SK-N-SH (cell line): ENCODE results near the gene FCRL3. TPM values are rescaled to one million over a fixed set of nuclear protein-coding genes. Genes with fewer than 3 reads are reported as not detected.

Source experiments
- CTCF ChIA-PET: fragments of 300-600, 350-600 bp; formaldehyde crosslinking; extraction: SDS; loops from one replicate; lab custom pipeline; 2021; lab: Yijun Ruan, JAX
- POLR2A ChIA-PET: fragments of 350-600 bp; sonication (Branson Sonifier 250); formaldehyde crosslinking; extraction: SDS; loops from one replicate; lab custom pipeline; 2020; ENCODE audit warnings: antibody characterized with exemption, inconsistent platforms; lab: Yijun Ruan, JAX
- DNase-seq: peaks from one replicate; pipeline ENCODE4 v3.0.0; 2012
- H2AFZ ChIP-seq: fragments of 200-600 bp; sonication (generic); 2 replicates; pipeline ENCODE4 v1.8.1; 2016; ENCODE audit warnings: antibody characterized with exemption, mild to moderate bottlenecking, low read depth
- H3F3A ChIP-seq: fragments of 200-600 bp; sonication (generic); replicated peaks from 2 replicates; pipeline ENCODE3; 2016; ENCODE audit warnings: antibody characterized with exemption, mild to moderate bottlenecking; ENCODE audit not compliant: insufficient read depth
- H3K27ac ChIP-seq, 2 experiments: fragments of 200-500 bp in 1 of 2; fragments of 200-600 bp in 1 of 2; sonication (Bioruptor generic) in 1 of 2; sonication (generic), shearing (Covaris generic) in 1 of 2; 2 replicates each; pipeline versions ENCODE4 v1.5.1 to v1.6.1; 2014 to 2016; ENCODE audit warnings: low read depth in 2 of 2, inconsistent platforms in 1 of 2, low read length in 1 of 2, mild to moderate bottlenecking in 1 of 2, mixed read lengths in 1 of 2
- H3K27me3 ChIP-seq: fragments of 200-600 bp; sonication (generic), shearing (Covaris generic); 2 replicates; pipeline ENCODE4 v1.6.1; 2016; ENCODE audit warnings: mixed run types; ENCODE audit not compliant: insufficient read depth
- H3K36me3 ChIP-seq, 2 experiments: fragments of 200-500 bp in 1 of 2; fragments of 200-600 bp in 1 of 2; sonication (Bioruptor generic) in 1 of 2; sonication (generic) in 1 of 2; replicated peaks in 1 of 2; 2 replicates each; pipeline versions ENCODE3 to v1.5.1; 2014 to 2016; ENCODE audit warnings: low read length in 1 of 2, mild to moderate bottlenecking in 1 of 2; ENCODE audit not compliant: insufficient read depth in 2 of 2, control insufficient read depth in 1 of 2
- H3K4me1 ChIP-seq, 2 experiments: fragments of 200-500 bp in 1 of 2; fragments of 200-600 bp in 1 of 2; sonication (Bioruptor generic) in 1 of 2; sonication (generic), shearing (Covaris generic) in 1 of 2; 2 replicates each; pipeline versions ENCODE4 v1.5.1 to v1.6.1; 2014 to 2016; ENCODE audit warnings: low read depth in 1 of 2, low read length in 1 of 2, mixed run types in 1 of 2; ENCODE audit not compliant: insufficient read depth in 2 of 2, control insufficient read depth in 1 of 2
- H3K4me2 ChIP-seq: fragments of 200-600 bp; sonication (generic), shearing (Covaris generic); 2 replicates; pipeline ENCODE4 v1.6.1; 2017; ENCODE audit warnings: mixed run types
- H3K4me3 ChIP-seq, 2 experiments: fragments of 200-500 bp in 1 of 2; fragments of 200-600 bp in 1 of 2; sonication (Bioruptor generic) in 1 of 2; sonication (generic), shearing (Covaris generic) in 1 of 2; 2 replicates each; pipeline versions ENCODE4 v1.5.1 to v1.8.1; 2014 to 2016; ENCODE audit warnings: low read depth in 2 of 2, inconsistent platforms in 1 of 2, low read length in 1 of 2, mild to moderate bottlenecking in 1 of 2, mixed read lengths in 1 of 2, moderate library complexity in 1 of 2
- H3K79me2 ChIP-seq: fragments of 200-600 bp; sonication (generic); 2 replicates; pipeline ENCODE4 v1.8.1; 2017; ENCODE audit warnings: mild to moderate bottlenecking; ENCODE audit not compliant: insufficient read depth
- H3K9ac ChIP-seq: fragments of 200-600 bp; sonication (generic); 2 replicates; pipeline ENCODE4 v1.6.1; 2017; ENCODE audit warnings: mixed run types
- H3K9me2 ChIP-seq: fragments of 200-600 bp; sonication (generic); 2 replicates; pipeline ENCODE4 v1.6.1; 2017; ENCODE audit warnings: mixed run types
- H3K9me3 ChIP-seq: fragments of 200-600 bp; sonication (generic); 2 replicates; pipeline ENCODE4 v1.6.1; 2017; ENCODE audit warnings: mixed run types, mild to moderate bottlenecking, moderate library complexity
- H4K20me1 ChIP-seq: fragments of 200-600 bp; sonication (generic); 2 replicates; pipeline ENCODE4 v1.6.1; 2017; ENCODE audit warnings: mild to moderate bottlenecking, mixed run types; ENCODE audit not compliant: insufficient read depth
- EP300 ChIP-seq, 2 experiments: IDR thresholded peaks; 2 replicates each; pipeline versions ENCODE4 v1.4.0 to v1.6.1; 2012; ENCODE audit warnings: borderline replicate concordance in 1 of 2, low read depth in 1 of 2, low read length in 1 of 2
- GATA2 ChIP-seq: sonication (generic); formaldehyde crosslinking; IDR thresholded peaks from 2 replicates; pipeline ENCODE4 v1.5.0; 2020; ENCODE audit warnings: mild to moderate bottlenecking, missing genetic modification reagents
- JUND ChIP-seq: IDR thresholded peaks from 2 replicates; pipeline ENCODE4 v1.4.0; 2012
- PBX3 ChIP-seq: IDR thresholded peaks from 2 replicates; pipeline ENCODE4; 2012
- RCOR1 ChIP-seq: fragments of 150-350 bp; IDR thresholded peaks from 2 replicates; pipeline ENCODE4 v1.6.1; 2017; ENCODE audit warnings: antibody characterized with exemption, low read length
- SMC3 ChIP-seq: IDR thresholded peaks from 2 replicates; pipeline ENCODE4 v1.6.1; 2012; ENCODE audit warnings: low read depth, low read length, improper control_type of control experiment
- TCF12 ChIP-seq: IDR thresholded peaks from 2 replicates; pipeline ENCODE4 v1.4.0; 2012
- USF1 ChIP-seq: IDR thresholded peaks from 2 replicates; pipeline ENCODE4 v1.4.0; 2012; ENCODE audit warnings: low read depth, borderline replicate concordance
- ZBTB33 ChIP-seq: IDR thresholded peaks from 2 replicates; pipeline ENCODE4 v1.4.0; 2012; ENCODE audit warnings: low read depth, borderline replicate concordance
- WGBS: methylation state at CpG from one replicate; pipeline ENCODE4 v1.1.6; 2017; ENCODE audit warnings: low lambda C conversion rate; 5-methylcytosine and 5-hydroxymethylcytosine counted together
- polyA plus RNA-seq, 3 experiments: library from polyadenylated mRNA; depleted of rRNA; stranded (reverse); fragments of >200 nt; gene quantifications; 2 replicates each; pipeline ENCODE4 v1.2.3, GENCODE V29; 2012

Gene FCRL3
- polyA plus RNA-seq, 1 of the 3 experiments (the other 2 are of a cell fraction), result not detected

- no peaks in the 10 kb centered on the region for H3K9me2 ChIP-seq
- DNase-seq, result no peak
- CTCF ChIA-PET, result no interaction called here
- peaks cover 6% of the 10 kb centered on the region; the same call in 1 of the 2 replicates for H3K27me3 ChIP-seq
- H3K4me3 ChIP-seq, result no peak overlapping the region
- no peaks in the 10 kb centered on the region for H3K36me3 ChIP-seq
- no peaks in the 10 kb centered on the region for H4K20me1 ChIP-seq
- H3K27ac ChIP-seq, result no peak overlapping the region
- 4% methylated on average over 5 of the region's 5 CpGs for WGBS
- no peaks in the 10 kb centered on the region for H3K9me3 ChIP-seq
- no peaks in the 10 kb centered on the region for H3F3A ChIP-seq
- no peak overlapping the region for H2AFZ ChIP-seq
- no peak overlapping the region for H3K9ac ChIP-seq
- H3K79me2 ChIP-seq, result no peaks in the 10 kb centered on the region
- TF ChIP-seq RCOR1 (no peak), ZBTB33 (no peak), JUND (no peak), EP300 (IDR thresholded peaks at IDR 0.05; ENCODE audit: borderline replicate concordance in 1 of 2, low read depth in 1 of 2, low read length in 1 of 2) (no peak)
- TF ChIP-seq, all 33 proteins: peak for 0
- Histone ChIP-seq H3K4me2 (no peak overlapping the region), H3K4me1 (no peaks in the 10 kb centered on the region)
- POLR2A ChIA-PET, result no interaction called here
Observed at GRCh38 chr1:157702308-157702825, 1.8 kb upstream of the FCRL3 start.

GRCh38 chr1:157700305-157700704 is 264 bp downstream of the FCRL3 start:
- H2AFZ ChIP-seq, result no peak overlapping the region
- H3K27me3 ChIP-seq, result peaks cover 6% of the 10 kb centered on the region; the same call in 1 of the 2 replicates
- WGBS, result 0% methylated on average over 5 of the region's 5 CpGs
- H3K9ac ChIP-seq, result no peak overlapping the region
- H3K79me2 ChIP-seq, result no peaks in the 10 kb centered on the region
- H3K4me3 ChIP-seq, result no peak overlapping the region
- H3K4me2 ChIP-seq, result no peak overlapping the region
- CTCF ChIA-PET, result interaction anchor here (1.5 kb wide), 1 partner anchor 9 kb away, joined by 4 read pairs; no protein-coding TSS in a partner anchor
- DNase-seq, result no peak
- no peaks in the 10 kb centered on the region for H3K36me3 ChIP-seq
- H4K20me1 ChIP-seq, result no peaks in the 10 kb centered on the region
- POLR2A ChIA-PET, result no interaction called here
- H3K9me3 ChIP-seq, result no peaks in the 10 kb centered on the region
- no peak for TF ChIP-seq TCF12
- no peak for TF ChIP-seq PBX3
- H3K9me2 ChIP-seq, result no peaks in the 10 kb centered on the region
- no peaks in the 10 kb centered on the region for H3F3A ChIP-seq
- no peaks in the 10 kb centered on the region for H3K4me1 ChIP-seq
- no peak overlapping the region for H3K27ac ChIP-seq

- no peak overlapping the region for H3K27ac ChIP-seq
- TF ChIP-seq PBX3 (no peak), SMC3 (no peak), JUND (no peak), GATA2 (CRISPR knock-in tag) (no peak), EP300 (IDR thresholded peaks at IDR 0.05; ENCODE audit: borderline replicate concordance in 1 of 2, low read depth in 1 of 2, low read length in 1 of 2) (no peak), USF1 (no peak)
- H3K4me2 ChIP-seq, result no peak overlapping the region
- 2% methylated on average over 4 of the region's 4 CpGs for WGBS
- no peaks in the 10 kb centered on the region for H3K9me3 ChIP-seq
- H3F3A ChIP-seq, result no peaks in the 10 kb centered on the region
- no peak overlapping the region for H2AFZ ChIP-seq
- H3K9ac ChIP-seq, result no peak overlapping the region
- H3K36me3 ChIP-seq, result no peaks in the 10 kb centered on the region
- POLR2A ChIA-PET, result no interaction called here
- CTCF ChIA-PET, result no interaction called here
- H3K9me2 ChIP-seq, result no peaks in the 10 kb centered on the region
- H3K4me3 ChIP-seq, result no peak overlapping the region
- peaks cover 6% of the 10 kb centered on the region; the same call in 1 of the 2 replicates for H3K27me3 ChIP-seq
- H3K79me2 ChIP-seq, result no peaks in the 10 kb centered on the region
- no peaks in the 10 kb centered on the region for H3K4me1 ChIP-seq
- H4K20me1 ChIP-seq, result no peaks in the 10 kb centered on the region
- no peak for DNase-seq
Observed at GRCh38 chr1:157697781-157698569, 2.6 kb downstream of the FCRL3 start.
